Transverse colon (tissue), 3 donors: Measurements from ENCODE around the gene KCNT1.

Source experiments
- CTCF ChIP-seq, 5 experiments: fragments of 200-600 bp in 3 of 5; fragments of 450-650 bp in 2 of 5; sonication (generic) in 3 of 5; IDR thresholded peaks; 1 replicate in 2 of 5; 2 replicates in 3 of 5; pipeline ENCODE4 v1.5.1; 2016 to 2017; ENCODE audit warnings: antibody characterized with exemption in 5 of 5, inconsistent platforms in 3 of 5, mild to moderate bottlenecking in 2 of 5, moderate library complexity in 1 of 5
- POLR2A ChIP-seq: fragments of 450-650 bp; IDR thresholded peaks from one replicate; pipeline ENCODE4 v1.6.1; 2016; ENCODE audit warnings: antibody characterized with exemption, mild to moderate bottlenecking, moderate library complexity

GRCh38 chr9:135729480-135729879, 27.5 kb downstream of the KCNT1 start:
- TF ChIP-seq POLR2A (no peak), CTCF (IDR thresholded peaks at IDR 0.05) (no peak)
